HepG2 (cell line): ENCODE results near the gene SGK1. TPM values are rescaled to one million over a fixed set of nuclear protein-coding genes. Genes with fewer than 3 reads are reported as not detected.

ENCODE experiments used
- ARID4A ChIP-seq: sonication (generic); formaldehyde crosslinking; IDR thresholded peaks from 2 replicates; pipeline ENCODE4 v1.5.0; 2020; ENCODE audit warnings: mild to moderate bottlenecking, missing genetic modification reagents, borderline replicate concordance
- EP300 ChIP-seq, 3 experiments: sonication (generic) in 1 of 3; formaldehyde crosslinking in 1 of 3; IDR thresholded peaks; 2 replicates each; pipeline versions ENCODE4 v1.5.1 to v1.6.1; 2011 to 2020; ENCODE audit warnings: low read depth in 2 of 3, low read length in 2 of 3, borderline replicate concordance in 1 of 3, improper control_type of control experiment in 1 of 3, mild to moderate bottlenecking in 1 of 3, missing genetic modification reagents in 1 of 3, moderate library complexity in 1 of 3
- HNF4G ChIP-seq, 2 experiments: sonication (generic) in 1 of 2; formaldehyde crosslinking in 1 of 2; IDR thresholded peaks; 2 replicates each; pipeline versions ENCODE4 v1.4.0 to v1.6.1; 2011 to 2020; ENCODE audit warnings: borderline replicate concordance in 2 of 2, low read depth in 2 of 2, mild to moderate bottlenecking in 2 of 2, low read length in 1 of 2, missing genetic modification reagents in 1 of 2, moderate library complexity in 1 of 2
- HOMEZ ChIP-seq: IDR thresholded peaks from 2 replicates; pipeline ENCODE4 v1.6.1; 2016; ENCODE audit warnings: low read depth
- SMARCC2 ChIP-seq: fragments of 450-650 bp; IDR thresholded peaks from 2 replicates; pipeline ENCODE4 v1.6.1; 2017; ENCODE audit warnings: antibody characterized with exemption, mild to moderate bottlenecking
- ZBTB33 ChIP-seq: sonication (generic); formaldehyde crosslinking; IDR thresholded peaks from 2 replicates; pipeline ENCODE4 v1.4.0; 2020; ENCODE audit warnings: missing genetic modification reagents
- ZFP82 ChIP-seq: sonication (generic); formaldehyde crosslinking; IDR thresholded peaks from 2 replicates; pipeline ENCODE4 v1.5.1; 2020; ENCODE audit warnings: mild to moderate bottlenecking, missing genetic modification reagents, borderline replicate concordance
- ZFP91 ChIP-seq: sonication (generic); formaldehyde crosslinking; IDR thresholded peaks from 2 replicates; pipeline ENCODE4 v1.9.0; 2022; ENCODE audit warnings: missing genetic modification reagents, mild to moderate bottlenecking, borderline replicate concordance
- ZMYM4 ChIP-seq: sonication (generic); formaldehyde crosslinking; IDR thresholded peaks from 2 replicates; pipeline ENCODE4 v1.8.1; 2023; ENCODE audit warnings: mild to moderate bottlenecking, missing genetic modification reagents
- ZNF18 ChIP-seq: sonication (generic); formaldehyde crosslinking; IDR thresholded peaks from 2 replicates; pipeline ENCODE4 v1.8.0; 2022; ENCODE audit warnings: mild to moderate bottlenecking, missing genetic modification reagents; ENCODE audit not compliant: insufficient replicate concordance
- ZNF383 ChIP-seq: sonication (generic); formaldehyde crosslinking; IDR thresholded peaks from 2 replicates; pipeline ENCODE4 v1.4.0; 2020; ENCODE audit warnings: missing genetic modification reagents, mild to moderate bottlenecking, borderline replicate concordance
- ZNF580 ChIP-seq: IDR thresholded peaks from 2 replicates; pipeline ENCODE4 v1.6.1; 2016; ENCODE audit warnings: low read depth, borderline replicate concordance
- ZNF782 ChIP-seq: sonication (generic); formaldehyde crosslinking; IDR thresholded peaks from 2 replicates; pipeline ENCODE4 v1.4.0; 2020; ENCODE audit warnings: missing genetic modification reagents, mild to moderate bottlenecking, borderline replicate concordance
- ZNF784 ChIP-seq: sonication (generic); formaldehyde crosslinking; IDR thresholded peaks from 2 replicates; pipeline ENCODE4 v1.5.1; 2020; ENCODE audit warnings: missing genetic modification reagents, mild to moderate bottlenecking, borderline replicate concordance
- polyA plus RNA-seq, 8 experiments: library from polyadenylated mRNA; depleted of rRNA in 3 of 8; stranded (reverse) in 7 of 8; unstranded in 1 of 8; fragments of >200 nt; fragmentation: Illumina TruSeq in 4 of 8; extraction: Trizol in 4 of 8; gene quantifications; 2 replicates each; pipeline versions ENCODE4 v1.2.1 to v1.2.3, GENCODE V29; 2011 to 2016; ENCODE audit warnings: low read depth in 4 of 8, missing spikeins in 1 of 8, mixed read lengths in 1 of 8; ENCODE audit not compliant: insufficient read depth in 1 of 8
- total RNA-seq, 5 experiments: library from RNA; depleted of rRNA; stranded (reverse); fragments of >200 nt; fragmentation: Illumina TruSeq; extraction: Trizol; gene quantifications; 2 replicates each; pipeline ENCODE4 v1.2.3, GENCODE V29; 2016; ENCODE audit warnings: low read depth in 1 of 5

SGK1 gene
- total and polyA plus RNA-seq, 2 of the 13 experiments (the other 11 are each of a cell fraction or from before 2014, with no cell fraction given): 56.1 to 56.2 TPM

- TF ChIP-seq ARID4A (CRISPR knock-in tag): no peak; the same call in 1 of the 2 replicates
- no peak for TF ChIP-seq ZNF18 (CRISPR knock-in tag)
- TF ChIP-seq ZMYM4 (CRISPR knock-in tag): peak; percentile 67; the same call in 1 of the 2 replicates
- peak; percentile 85; the same call in 1 of the 2 replicates for TF ChIP-seq SMARCC2
- TF ChIP-seq ZFP91: no peak
- TF ChIP-seq ZNF383: no peak
- TF ChIP-seq HOMEZ (CRISPR knock-in tag): peak; percentile 97
- TF ChIP-seq EP300 (IDR thresholded peaks at IDR 0.05; ENCODE audit: low read depth in 2 of 2, low read length in 2 of 2): peak; percentile 81 to 100
- peak; percentile 97 for TF ChIP-seq EP300 (CRISPR knock-in tag; IDR thresholded peaks at IDR 0.05; ENCODE audit: borderline replicate concordance)
- 0 out of 2 replicates have a peak, but pooled peaks have one; percentile 53 for TF ChIP-seq ZNF580 (CRISPR knock-in tag)
- TF ChIP-seq ZFP82: no peak
- peak; percentile 94 for TF ChIP-seq HNF4G (IDR thresholded peaks at IDR 0.05; ENCODE audit: borderline replicate concordance, low read depth, low read length)
- peak; percentile 76; the same call in 1 of the 2 replicates for TF ChIP-seq HNF4G (CRISPR knock-in tag; IDR thresholded peaks at IDR 0.05; ENCODE audit: borderline replicate concordance, low read depth)
- no peak for TF ChIP-seq ZBTB33 (CRISPR knock-in tag)
- no peak for TF ChIP-seq ZNF782
- no peak for TF ChIP-seq ZNF784 (CRISPR knock-in tag)
These were observed 119.8 kb downstream of the SGK1 start (continued) for GRCh38 chr6:134198093-134198492.
